NCI-H2227 (cell line): ENCODE results near the gene ARHGAP1.

ENCODE experiments used
- DNase-seq: peaks from one replicate; lab custom pipeline; 2025; ENCODE audit not compliant: unreplicated experiment; lab: John Stamatoyannopoulos, UW

The ARHGAP1 gene

DNA sequence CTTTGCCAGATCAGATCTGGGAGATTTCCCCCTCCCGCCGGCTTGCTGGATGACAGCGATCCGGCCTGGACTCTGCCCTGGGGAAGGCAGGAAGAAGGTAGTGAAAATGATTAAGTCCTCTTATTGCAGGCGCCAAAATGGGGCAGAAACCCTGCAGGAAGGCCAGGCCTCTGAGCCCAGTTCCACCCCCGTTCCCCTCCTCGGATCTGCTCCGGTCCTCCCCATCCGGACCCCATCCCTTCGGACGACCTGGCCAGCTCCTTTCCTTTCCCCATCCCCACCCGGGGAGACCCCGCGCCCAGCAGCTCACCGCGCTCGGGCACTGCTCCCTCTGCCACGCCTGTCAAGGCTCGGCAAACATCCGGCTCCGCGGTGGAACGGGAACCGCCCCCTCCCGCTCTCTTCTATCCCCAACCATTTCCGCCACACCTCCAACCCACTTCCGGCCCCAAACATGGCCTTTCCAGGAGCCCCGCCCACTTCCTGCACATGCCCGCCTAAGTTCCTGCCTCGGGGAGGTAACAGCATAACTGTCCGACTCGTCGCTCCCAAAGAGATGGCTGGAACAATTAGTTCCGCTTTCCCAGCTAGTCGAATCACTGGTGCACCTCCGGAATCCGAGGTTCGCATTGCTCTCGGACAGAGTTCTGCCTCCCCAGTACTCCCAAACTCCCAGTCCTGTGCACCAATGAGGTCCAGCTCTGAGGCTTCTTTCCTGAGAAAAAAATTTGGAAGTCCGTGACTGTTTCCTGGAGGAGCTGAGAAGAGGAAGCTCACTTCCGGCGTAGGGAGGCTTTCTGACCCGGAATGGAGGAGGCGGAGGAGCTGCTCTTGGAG lies at the start of gene ARHGAP1, which contains the start of gene ZNF408:
TSS of gene ARHGAP1 (minus strand) at position 379 of the 837 bp plus-strand sequence. CDS start 4,512 bp downstream, outside the sequence.
TSS of gene ZNF408 (plus strand) at position 791 of the 837 bp plus-strand sequence. CDS start at position 808, 17 bp downstream.
- DNase-seq, result peak; percentile 99

DNA sequence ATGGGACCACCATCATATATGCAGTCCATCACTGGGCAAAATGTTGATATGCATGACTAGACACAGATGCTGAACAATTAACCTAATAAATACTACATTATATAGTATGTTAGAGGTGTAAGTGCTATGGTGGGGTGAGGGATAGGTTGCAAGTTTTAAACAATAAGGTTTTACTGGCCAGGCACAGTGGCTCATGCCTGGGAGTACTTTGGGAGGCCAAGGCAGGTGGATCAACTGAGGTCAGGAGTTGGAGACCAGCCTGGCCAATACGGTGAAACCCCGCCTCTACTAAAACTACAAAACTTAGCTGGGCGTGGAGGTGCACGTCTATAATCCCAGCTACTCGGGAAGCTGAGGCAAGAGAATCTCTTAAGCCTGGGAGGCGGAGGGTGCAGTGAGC lies 46.7 kb upstream of the ARHGAP1 start:
- DNase-seq, result no peak

DNA sequence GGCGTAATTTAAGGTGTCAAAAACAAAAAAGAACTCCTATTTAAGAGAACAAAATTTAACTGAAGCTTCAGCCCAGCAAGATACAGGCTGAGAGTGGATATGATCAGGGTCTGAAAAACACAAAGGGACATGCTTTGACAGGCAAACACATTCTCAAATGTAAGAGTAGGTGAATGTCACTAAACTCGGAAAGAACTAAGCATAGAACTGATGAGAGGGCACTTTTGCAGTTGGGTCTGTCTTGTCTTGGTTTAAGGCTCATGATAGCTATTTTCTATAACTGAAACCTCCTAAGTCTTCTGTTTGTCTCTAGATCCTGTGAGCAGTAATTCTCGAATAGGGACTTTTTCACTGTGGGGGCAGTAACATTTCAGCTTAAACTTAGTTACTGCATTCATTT lies 45.6 kb upstream of the ARHGAP1 start:
- no peak for DNase-seq

DNA sequence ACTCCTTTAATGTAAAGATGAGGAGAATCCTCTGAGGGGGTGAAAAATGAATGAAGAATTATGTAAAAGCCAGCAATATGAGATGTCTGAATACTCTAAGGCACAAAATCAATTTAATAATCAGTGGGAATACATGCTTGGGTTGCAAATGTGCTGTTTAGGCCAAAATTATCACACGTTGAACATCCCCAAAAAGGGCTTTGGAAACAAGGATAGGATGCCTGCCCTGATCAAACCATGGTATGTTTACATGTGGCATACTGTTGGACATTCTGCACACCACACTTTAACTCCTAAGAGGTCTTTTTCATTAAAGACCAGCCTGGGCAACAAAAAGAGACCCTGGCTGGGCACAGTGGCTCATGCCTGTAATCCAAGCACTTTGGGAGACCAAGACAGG lies 44.9 kb upstream of the ARHGAP1 start:
- DNase-seq, result no peak

DNA sequence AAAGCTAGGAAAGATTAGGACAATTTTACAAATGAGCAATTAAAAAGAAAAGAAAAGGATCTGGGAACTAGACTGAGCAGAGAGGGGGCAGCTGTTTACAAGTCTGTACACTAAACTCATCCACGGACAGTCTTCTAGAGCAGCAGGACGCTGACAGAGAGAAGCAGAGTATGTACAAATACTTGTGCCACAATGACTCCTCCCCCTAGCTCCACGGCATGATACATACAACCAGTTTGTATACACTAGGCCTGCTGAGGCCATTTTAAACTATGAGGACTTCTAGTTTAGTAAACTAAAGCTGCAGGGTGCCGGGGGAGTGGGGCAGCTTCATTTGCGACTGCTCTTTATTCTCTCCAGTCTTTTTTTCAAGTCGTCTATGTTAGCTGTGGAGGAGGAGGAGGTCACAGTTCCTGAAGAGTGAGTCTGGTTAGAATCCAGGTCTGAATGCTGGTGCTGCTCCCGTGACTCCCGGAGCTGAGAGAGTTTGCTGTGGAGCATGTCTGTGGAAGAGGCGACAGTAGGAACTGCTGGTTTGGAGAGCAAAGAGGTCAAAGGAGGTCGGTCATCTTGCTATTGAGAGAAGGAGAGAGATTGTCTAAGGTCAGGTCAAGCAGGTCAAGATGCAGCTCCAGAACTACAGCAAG lies 43.4 kb upstream of the ARHGAP1 start:
- no peak for DNase-seq

DNA sequence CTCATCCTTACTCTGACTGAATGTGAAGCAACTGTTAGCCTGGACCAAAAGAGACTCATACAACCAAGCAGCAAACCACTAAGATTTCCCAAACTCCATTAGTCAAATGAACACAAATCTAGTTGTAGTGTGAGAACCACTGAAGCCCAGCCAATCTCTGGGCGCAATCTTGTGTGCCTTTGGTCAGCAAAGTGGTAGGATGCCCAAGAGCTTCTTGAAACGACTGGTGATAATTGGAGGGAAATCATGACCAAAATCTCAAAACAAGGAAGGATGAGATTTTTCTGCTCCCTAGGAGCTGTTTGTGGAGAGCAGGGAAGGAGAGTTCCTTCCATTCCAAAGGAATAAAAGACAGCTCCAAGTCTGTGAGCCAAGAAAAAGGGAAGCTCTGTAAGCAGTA lies 42.6 kb upstream of the ARHGAP1 start:
- DNase-seq, result no peak

DNA sequence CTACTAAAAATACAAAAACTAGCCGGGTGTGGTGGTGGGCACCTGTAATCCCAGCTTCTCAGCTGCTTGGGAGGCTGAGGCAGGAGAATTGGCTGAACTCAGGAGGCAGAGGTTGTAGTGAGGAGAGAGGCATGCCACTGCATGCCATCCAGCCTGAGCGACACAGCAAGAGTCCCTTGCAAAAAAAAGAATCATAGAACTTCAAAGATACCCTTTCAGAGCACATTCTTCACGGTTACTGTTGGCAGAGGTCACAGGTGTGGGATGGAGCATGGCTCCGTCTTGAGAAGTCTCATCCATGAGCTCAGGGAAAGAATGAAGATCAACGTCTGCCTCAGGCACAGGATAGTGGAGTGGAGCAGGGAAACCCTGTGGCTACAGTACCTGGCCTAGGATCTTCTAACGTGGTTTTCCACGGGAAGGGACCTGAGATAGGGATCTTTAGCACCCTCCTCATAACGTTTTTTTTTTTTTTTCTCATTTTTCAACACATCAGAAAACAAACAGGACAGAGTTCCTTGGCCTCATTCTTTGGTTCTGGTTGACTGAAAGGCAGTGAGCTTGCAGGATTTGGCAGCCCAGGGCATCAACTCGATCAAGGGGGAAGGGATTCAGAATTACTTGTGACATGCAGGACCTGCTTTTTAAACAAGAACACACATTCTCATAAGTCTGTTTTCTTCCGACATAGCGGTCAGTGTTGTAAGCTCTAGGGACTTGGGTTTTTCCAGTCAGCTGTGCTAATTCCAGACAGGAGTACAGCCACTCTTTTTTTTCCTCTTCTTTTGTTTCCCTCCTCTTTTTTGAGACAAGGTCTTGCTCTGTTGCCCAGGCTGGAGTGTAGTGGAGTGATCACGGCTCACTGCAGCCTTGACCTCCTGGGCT lies 41.4 kb upstream of the ARHGAP1 start:
- no peak for DNase-seq

DNA sequence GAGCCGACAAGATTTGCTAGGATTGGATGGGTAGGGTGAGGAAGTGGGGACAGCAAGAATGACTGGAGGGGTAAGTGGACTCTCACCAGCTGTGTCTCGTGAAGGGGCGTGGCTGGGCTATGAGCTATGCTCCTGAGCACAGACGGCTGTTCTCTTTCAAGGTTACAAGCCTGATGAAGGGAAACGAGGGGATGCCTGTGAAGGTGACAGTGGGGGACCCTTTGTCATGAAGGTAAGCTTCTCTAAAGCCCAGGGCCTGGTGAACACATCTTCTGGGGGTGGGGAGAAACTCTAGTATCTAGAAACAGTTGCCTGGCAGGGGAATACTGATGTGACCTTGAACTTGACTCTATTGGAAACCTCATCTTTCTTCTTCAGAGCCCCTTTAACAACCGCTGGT lies 38.5 kb upstream of the ARHGAP1 start:
- no peak for DNase-seq

DNA sequence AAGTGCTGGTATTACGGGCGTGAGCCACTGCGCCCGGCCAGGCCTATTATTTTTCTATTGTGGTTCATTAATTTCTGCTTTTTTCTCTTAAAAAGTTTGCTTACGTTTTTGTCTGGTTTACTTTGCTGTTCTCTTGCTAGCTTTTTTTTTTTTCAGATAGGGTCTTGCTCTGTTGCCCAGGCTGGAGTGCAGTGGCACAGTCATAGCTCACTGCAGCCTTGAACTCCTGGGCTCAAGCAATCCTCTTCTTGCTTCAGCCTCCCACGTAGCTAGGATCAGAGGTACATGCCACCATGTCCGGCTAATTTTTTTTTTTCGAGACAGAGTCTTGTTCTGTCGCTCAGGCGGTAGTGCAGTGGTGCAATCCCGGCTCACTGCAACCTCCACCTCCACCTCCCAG lies 37.3 kb upstream of the ARHGAP1 start:
- no peak for DNase-seq

DNA sequence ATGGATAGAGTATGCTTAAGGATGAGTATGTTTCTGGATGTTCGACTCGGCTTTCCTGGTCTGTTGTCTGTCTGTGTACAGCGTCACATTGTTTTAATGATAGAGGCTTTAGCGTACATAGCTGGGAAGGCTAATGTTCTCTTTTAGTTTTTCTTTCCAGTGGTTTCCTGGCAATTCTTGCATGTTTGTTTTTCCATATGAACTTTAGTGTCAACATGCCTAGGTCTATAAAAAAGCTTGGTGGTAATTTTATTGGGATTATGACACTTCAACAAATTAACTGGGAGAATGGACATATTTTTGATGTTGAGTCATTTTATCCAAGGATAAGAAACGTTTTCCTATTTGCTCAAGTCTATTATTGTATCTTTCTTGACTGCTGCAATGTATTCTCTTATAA lies 36.2 kb upstream of the ARHGAP1 start:
- DNase-seq, result no peak

DNA sequence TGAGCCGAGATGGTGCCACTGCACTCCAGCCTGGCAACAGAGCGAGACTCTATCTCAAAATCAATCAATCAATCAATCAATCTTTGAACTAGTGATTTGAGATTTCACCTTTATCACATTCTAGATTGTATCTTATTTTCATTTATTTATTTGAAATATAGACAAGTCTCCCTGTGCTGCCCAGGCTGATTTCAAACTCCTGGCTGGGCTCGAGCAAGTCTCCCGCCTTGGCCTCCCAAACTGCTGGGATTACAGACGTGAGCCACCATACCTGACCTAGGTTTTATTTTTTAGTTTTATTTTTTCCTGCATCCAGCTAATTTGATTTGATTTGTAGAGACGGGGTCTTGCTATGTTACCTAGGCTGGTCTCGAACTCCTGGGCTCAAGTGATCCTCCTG lies 35.7 kb upstream of the ARHGAP1 start:
- DNase-seq, result no peak

DNA sequence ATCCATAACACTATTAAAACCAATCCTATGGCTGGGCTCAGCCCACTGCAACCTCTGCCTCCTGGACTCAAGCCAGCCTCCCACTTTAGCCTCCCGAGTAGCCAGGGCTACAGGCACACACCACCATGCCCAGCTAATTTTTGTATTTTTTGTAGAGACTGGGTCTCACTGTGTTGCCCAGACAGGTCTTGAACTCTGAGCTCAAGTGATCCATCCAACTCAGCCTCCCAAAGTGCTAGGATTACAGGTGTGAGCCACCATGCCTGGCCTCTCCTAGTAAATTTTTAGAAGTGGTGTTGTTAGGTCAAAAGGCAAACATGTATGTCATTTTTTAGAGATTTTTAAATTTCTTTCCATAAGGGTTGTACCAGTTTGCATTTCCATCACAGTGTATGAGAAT lies 32.8 kb upstream of the ARHGAP1 start:
- no peak for DNase-seq

DNA sequence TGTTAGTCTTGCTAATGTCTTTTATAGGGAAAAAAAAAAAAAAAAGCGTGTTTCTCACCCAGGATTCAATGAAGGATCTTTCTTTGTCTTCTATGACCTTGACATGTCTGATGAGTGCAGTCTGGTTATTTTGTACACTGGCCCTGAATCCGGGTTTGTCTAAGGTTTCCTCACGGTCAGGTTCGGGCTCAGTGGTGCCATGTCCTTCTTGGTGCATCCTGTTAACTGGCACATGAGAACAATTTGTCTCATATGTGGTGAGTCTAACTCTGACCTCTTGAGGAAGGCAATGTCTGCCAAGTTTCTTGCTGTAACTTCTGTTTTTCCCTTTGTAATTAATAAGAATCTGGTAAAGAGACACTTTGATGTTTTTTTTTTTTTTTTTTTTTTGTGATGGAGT lies 31.1 kb upstream of the ARHGAP1 start:
- DNase-seq, result no peak

DNA sequence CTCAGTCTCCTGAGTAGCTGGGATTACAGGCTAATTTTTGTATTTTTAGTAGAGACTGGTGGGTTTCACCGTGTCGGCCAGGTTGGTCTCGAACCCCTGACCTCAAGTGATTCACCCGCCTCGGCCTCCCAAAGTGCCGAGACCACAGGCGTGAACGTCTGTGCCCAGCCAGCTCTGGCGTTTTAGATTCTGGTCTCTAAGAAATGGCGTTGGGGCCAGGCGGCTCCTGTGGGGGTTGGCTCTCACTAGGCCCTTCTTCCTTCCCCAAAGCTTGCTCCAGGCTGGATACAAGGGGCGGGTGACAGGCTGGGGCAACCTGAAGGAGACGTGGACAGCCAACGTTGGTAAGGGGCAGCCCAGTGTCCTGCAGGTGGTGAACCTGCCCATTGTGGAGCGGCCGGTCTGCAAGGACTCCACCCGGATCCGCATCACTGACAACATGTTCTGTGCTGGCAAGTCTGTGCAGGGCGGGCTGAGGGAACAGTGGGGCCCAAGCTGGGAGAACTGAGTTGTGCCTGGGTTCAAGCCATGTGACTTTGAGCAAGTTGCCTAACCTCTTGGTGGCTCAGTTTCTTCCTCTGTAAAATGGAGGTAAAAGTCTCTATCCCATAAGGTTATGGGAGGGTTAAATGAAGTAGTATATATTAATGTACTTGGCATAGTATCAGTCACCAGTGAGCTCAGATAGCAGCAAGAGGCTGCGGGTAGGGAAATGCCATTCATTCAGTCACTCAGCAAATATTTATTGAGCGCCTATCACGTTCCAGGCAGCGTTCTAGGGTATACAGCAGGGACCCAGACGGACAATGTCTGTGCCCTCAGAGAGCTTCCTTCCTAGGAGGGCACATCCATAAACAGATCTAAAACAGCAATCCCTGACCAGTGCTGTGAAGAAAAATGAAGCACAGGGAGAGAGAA lies 28.9 kb upstream of the ARHGAP1 start:
- DNase-seq, result no peak

DNA sequence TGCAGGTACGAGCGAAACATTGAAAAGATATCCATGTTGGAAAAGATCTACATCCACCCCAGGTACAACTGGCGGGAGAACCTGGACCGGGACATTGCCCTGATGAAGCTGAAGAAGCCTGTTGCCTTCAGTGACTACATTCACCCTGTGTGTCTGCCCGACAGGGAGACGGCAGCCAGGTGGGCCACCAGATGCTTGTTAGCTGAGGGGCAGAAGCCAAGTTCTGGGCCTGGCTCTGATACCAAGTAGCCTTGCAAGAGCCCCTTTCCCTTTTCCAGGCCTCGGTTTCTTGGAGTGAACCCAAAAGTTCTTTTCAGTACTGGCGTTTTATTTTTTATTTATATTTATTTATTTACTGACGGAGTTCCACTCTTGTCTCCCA lies 28.2 kb upstream of the ARHGAP1 start:
- DNase-seq, result no peak

DNA sequence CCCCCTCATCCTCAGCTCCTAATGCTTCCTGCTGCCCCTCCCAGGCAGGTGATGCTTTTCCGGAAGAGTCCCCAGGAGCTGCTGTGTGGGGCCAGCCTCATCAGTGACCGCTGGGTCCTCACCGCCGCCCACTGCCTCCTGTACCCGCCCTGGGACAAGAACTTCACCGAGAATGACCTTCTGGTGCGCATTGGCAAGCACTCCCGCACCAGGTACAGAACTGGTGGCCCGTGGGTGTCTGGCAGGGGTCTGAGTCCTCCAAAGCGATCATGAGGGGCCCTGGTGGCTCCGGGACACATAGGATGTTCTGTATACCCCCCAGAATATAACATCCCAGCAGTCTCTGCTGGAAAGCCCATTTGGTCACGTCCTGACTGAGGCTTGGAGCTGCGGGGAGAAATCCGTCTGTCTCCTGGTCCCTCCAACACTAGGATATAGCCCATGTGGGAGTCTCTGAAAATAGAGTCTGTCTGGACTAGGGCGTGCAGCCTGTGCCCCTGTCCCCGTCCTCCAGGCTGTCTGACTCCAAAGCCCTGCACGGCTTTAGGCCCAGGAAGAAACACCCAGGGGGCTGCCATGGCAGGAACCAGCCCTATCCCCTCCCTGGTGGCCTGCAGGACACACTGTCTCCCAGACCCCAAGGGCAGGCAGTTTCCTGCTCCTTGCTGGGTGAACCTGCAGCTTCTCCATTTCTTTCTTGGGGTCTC lies 27.7 kb upstream of the ARHGAP1 start:
- no peak for DNase-seq

DNA sequence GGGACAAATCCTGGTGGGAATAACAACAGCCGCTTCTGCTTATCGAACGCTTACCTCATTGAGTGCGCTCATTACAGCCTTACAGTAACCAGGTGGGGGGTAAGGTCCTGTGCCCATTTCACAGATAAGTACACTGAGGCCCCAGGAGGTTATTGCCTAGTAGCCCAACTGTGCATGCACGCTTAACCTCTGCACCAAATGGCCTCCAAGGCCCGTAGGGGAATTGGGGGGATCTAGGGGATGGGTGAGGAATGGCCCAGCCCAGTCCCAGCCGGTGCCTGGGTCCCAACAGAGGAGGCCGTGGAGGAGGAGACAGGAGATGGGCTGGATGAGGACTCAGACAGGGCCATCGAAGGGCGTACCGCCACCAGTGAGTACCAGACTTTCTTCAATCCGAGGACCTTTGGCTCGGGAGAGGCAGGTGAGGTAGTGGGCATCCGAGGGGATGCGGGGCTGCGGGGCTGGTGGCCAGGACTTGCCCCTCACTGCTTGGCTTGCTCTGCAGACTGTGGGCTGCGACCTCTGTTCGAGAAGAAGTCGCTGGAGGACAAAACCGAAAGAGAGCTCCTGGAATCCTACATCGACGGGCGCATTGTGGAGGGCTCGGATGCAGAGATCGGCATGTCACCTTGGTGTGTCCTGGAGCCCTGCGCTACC lies 25.9 kb upstream of the ARHGAP1 start:
- DNase-seq, result no peak

DNA sequence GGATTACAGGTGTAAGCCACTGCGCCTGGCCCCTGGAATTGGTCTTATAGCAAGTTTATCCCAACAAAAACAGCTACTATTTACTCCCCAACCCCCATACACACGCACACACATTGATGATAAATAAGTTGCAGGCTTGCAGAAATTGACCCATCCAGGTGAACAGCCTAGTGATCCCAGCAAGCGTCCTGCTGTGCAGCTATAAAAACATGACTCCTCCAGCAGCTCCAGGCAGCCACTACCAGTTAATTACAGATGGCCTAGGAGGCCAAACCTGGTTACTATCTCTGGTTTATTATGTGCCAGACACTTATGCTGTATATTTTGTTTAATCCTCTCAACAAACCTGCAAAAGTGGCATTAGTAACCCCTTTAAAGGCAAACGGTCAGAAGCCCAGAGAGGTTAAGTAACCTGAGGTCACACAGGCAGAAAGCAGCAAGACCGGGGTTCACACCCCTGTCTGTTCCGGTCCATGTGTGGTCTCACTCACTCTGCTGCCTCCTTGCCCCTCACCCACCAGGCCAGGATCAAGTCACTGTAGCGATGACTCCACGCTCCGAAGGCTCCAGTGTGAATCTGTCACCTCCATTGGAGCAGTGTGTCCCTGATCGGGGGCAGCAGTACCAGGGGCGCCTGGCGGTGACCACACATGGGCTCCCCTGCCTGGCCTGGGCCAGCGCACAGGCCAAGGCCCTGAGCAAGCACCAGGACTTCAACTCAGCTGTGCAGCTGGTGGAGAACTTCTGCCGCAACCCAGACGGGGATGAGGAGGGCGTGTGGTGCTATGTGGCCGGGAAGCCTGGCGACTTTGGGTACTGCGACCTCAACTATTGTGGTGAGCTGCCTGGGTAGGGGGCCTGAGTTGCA lies 25.2 kb upstream of the ARHGAP1 start:
- peak; percentile 17 for DNase-seq
